WI38 (cell line): ENCODE measurements around the gene MEI4.

ENCODE experiments used
- H3K4me3 ChIP-seq: 2 replicates; pipeline ENCODE4 v1.5.1; 2011; ENCODE audit warnings: low read depth, mild to moderate bottlenecking, control low read depth, low read length
- CTCF ChIP-seq: IDR thresholded peaks from 2 replicates; pipeline ENCODE4 v1.5.1; 2012; ENCODE audit warnings: low read depth, mild to moderate bottlenecking, control low read depth, low read length

Gene MEI4

GRCh38 chr6:77853401-77853800, 200.6 kb downstream of the MEI4 start:
- no peak overlapping the region for H3K4me3 ChIP-seq
- no peak for TF ChIP-seq CTCF

GRCh38 chr6:77856391-77856790, 203.6 kb downstream of the MEI4 start:
- no peak for TF ChIP-seq CTCF
- no peak overlapping the region for H3K4me3 ChIP-seq

DNA sequence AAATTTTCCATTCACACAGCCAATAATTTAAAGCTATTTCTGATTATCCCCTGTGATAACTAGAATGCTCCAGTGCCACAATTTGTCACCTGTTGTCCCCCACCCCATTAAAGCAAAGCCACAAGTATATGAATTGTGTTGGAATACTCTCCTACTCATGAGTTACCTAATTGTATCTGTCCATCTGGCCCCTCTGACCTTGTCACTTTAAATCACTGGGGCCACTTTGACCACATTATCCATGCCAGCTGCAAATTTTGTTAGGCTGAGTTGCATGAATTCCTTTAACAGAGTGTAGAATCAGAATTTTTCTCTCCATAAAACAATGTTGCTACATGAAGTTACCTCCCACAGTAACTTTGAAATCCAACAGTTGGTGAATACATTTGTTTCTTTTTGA, 204.6 kb downstream of the MEI4 start:
- H3K4me3 ChIP-seq, result no peak overlapping the region
- no peak for TF ChIP-seq CTCF

GRCh38 chr6:77876300-77876699, 223.5 kb downstream of the MEI4 start:
- no peak for TF ChIP-seq CTCF
- H3K4me3 ChIP-seq, result no peak overlapping the region

DNA sequence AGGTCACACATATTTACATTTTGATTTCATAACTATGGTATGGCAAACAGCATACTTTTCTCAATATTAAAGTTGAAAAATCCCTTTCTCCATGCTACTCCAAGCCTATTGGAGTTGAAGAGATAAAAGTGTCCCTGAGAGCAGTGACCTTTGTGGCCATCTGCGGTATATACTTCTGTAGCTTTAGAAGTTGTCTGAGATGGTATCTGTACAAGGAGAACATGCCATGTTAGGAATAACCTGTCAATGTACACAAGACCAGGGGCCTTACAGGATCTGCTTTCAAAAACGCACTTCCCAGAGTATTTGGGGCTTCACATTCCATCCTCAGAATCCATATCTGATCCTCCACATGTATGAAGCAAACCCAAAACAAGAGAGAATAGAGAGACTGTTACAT, 226.7 kb downstream of the MEI4 start:
- no peak for TF ChIP-seq CTCF
- no peak overlapping the region for H3K4me3 ChIP-seq

DNA sequence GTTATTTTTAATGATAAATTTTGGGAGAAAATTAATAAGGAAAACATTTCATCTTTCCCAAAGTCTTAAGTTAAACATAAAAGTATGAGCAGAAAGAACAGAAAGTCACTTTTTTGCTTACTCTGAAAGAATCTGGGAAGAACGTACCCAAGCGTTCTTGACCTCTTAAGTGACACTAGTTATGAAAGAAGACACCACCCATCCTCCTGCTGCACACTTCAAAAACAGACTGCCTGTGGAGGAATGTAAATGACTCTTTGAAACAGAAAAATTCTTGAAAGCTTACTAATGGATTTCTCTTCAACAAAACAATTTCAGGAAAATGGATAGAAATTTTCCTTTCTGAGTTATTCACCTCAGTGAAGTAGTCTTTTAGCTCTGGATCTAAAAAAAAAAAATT, 227.7 kb downstream of the MEI4 start:
- no peak overlapping the region for H3K4me3 ChIP-seq
- no peak for TF ChIP-seq CTCF

GRCh38 chr6:77883851-77884250, 231.0 kb downstream of the MEI4 start:
- no peak for TF ChIP-seq CTCF
- H3K4me3 ChIP-seq, result no peak overlapping the region
